Liver (tissue), 9 donors: ENCODE data around the gene RBCK1. TPM values are rescaled to one million over a fixed set of nuclear protein-coding genes. Genes with fewer than 3 reads are reported as not detected.

Experiments used
- DNase-seq: peaks from one replicate; pipeline ENCODE4 v3.0.0-alpha.2; 2017; ENCODE audit warnings: low spot score
- H3K27ac ChIP-seq, 2 donors: one replicate each; pipeline ENCODE4 v1.7.0; 2013; ENCODE audit warnings: inconsistent platforms in 2 of 2, low read length in 2 of 2, control low read depth in 1 of 2, low read depth in 1 of 2, mild to moderate bottlenecking in 1 of 2
- H3K27me3 ChIP-seq, 4 donors: one replicate each; pipeline versions ENCODE4 v1.6.1 to v1.7.0; 2013; ENCODE audit warnings: low read length in 3 of 4, inconsistent platforms in 1 of 4, mild to moderate bottlenecking in 1 of 4, moderate library complexity in 1 of 4; ENCODE audit not compliant: control insufficient read depth in 4 of 4, insufficient read depth in 4 of 4
- H3K36me3 ChIP-seq, 4 donors: one replicate each; pipeline versions ENCODE4 v1.6.1 to v1.7.0; 2013; ENCODE audit warnings: low read length in 3 of 4, mild to moderate bottlenecking in 3 of 4, low read depth in 1 of 4, moderate library complexity in 1 of 4; ENCODE audit not compliant: control insufficient read depth in 4 of 4, insufficient read depth in 3 of 4
- H3K4me1 ChIP-seq, 4 donors: one replicate each; pipeline versions ENCODE4 v1.6.1 to v1.7.0; 2013; ENCODE audit warnings: low read length in 3 of 4, mild to moderate bottlenecking in 3 of 4, moderate library complexity in 1 of 4; ENCODE audit not compliant: control insufficient read depth in 4 of 4, insufficient read depth in 4 of 4
- H3K4me3 ChIP-seq, 3 donors: one replicate each; pipeline versions ENCODE4 v1.6.1 to v1.7.0; 2013; ENCODE audit warnings: low read length in 3 of 3, control low read depth in 1 of 3, low read depth in 1 of 3, mild to moderate bottlenecking in 1 of 3
- H3K9ac ChIP-seq, 2 donors: one replicate each; pipeline ENCODE4 v1.7.0; 2013; ENCODE audit warnings: low read length in 2 of 2, mild to moderate bottlenecking in 2 of 2, moderate library complexity in 2 of 2, control low read depth in 1 of 2, low read depth in 1 of 2
- H3K9me3 ChIP-seq, 4 donors: one replicate each; pipeline versions ENCODE4 v1.6.1 to v1.7.0; 2013; ENCODE audit warnings: low read length in 3 of 4; ENCODE audit not compliant: control insufficient read depth in 4 of 4
- ATF3 ChIP-seq: IDR thresholded peaks from 2 replicates; pipeline ENCODE4 v1.6.1; 2016; ENCODE audit warnings: antibody characterized with exemption
- CTCF ChIP-seq: fragments of 150-350 bp; IDR thresholded peaks from 2 replicates; pipeline ENCODE4 v1.5.1; 2017; ENCODE audit warnings: improper control_type of control experiment, low read depth, low read length; ENCODE audit not compliant: missing input control
- FOXA1 ChIP-seq: IDR thresholded peaks from 2 replicates; pipeline ENCODE4 v1.6.1; 2016; ENCODE audit warnings: antibody characterized with exemption
- FOXA2 ChIP-seq: IDR thresholded peaks from 2 replicates; pipeline ENCODE4 v1.6.1; 2016; ENCODE audit warnings: antibody characterized with exemption
- GABPA ChIP-seq, 2 donors: IDR thresholded peaks in 1 of 2; conservative IDR thresholded peaks in 1 of 2; 2 replicates each; pipeline ENCODE4 v1.6.1; 2016; ENCODE audit warnings: antibody characterized with exemption in 2 of 2, mild to moderate bottlenecking in 1 of 2, moderate library complexity in 1 of 2
- HNF4A ChIP-seq, 2 donors: conservative IDR thresholded peaks; 2 replicates each; pipeline ENCODE4 v1.6.1; 2016; ENCODE audit warnings: antibody characterized with exemption in 2 of 2, mild to moderate bottlenecking in 2 of 2
- HNF4G ChIP-seq: IDR thresholded peaks from 2 replicates; pipeline ENCODE4 v1.6.1; 2016; ENCODE audit warnings: antibody characterized with exemption
- JUND ChIP-seq, 2 donors: IDR thresholded peaks; 2 replicates each; pipeline ENCODE4 v1.6.1; 2016; ENCODE audit warnings: antibody characterized with exemption in 2 of 2
- MAX ChIP-seq: IDR thresholded peaks from 2 replicates; pipeline ENCODE4 v1.6.1; 2016; ENCODE audit warnings: antibody characterized with exemption
- NR2F2 ChIP-seq: IDR thresholded peaks from 2 replicates; pipeline ENCODE4 v1.6.1; 2016; ENCODE audit warnings: antibody characterized with exemption
- RAD21 ChIP-seq, 2 donors: IDR thresholded peaks; 2 replicates each; pipeline ENCODE4 v1.6.1; 2016; ENCODE audit warnings: antibody characterized with exemption in 2 of 2, mild to moderate bottlenecking in 2 of 2
- REST ChIP-seq: IDR thresholded peaks from 2 replicates; pipeline ENCODE4 v1.6.1; 2016; ENCODE audit warnings: antibody characterized with exemption, mild to moderate bottlenecking
- RXRA ChIP-seq, 2 donors: IDR thresholded peaks; 2 replicates each; pipeline ENCODE4 v1.6.1; 2017 to 2018; ENCODE audit warnings: antibody characterized with exemption in 2 of 2, mild to moderate bottlenecking in 1 of 2
- SP1 ChIP-seq: IDR thresholded peaks from 2 replicates; pipeline ENCODE4 v1.6.1; 2018; ENCODE audit warnings: antibody characterized with exemption, mild to moderate bottlenecking
- TAF1 ChIP-seq: conservative IDR thresholded peaks from 2 replicates; pipeline ENCODE4 v1.6.1; 2016; ENCODE audit warnings: antibody characterized with exemption, mild to moderate bottlenecking
- YY1 ChIP-seq: IDR thresholded peaks from 2 replicates; pipeline ENCODE4 v1.6.1; 2016; ENCODE audit warnings: antibody characterized with exemption, mild to moderate bottlenecking
- ZBTB33 ChIP-seq: IDR thresholded peaks from 2 replicates; pipeline ENCODE4 v1.6.1; 2016; ENCODE audit warnings: antibody characterized with exemption
- WGBS: extraction: QIAGEN DNeasy Blood & Tissue Kit; methylation state at CpG from one replicate; pipeline ENCODE4 v1.1.7; 2013; 5-methylcytosine and 5-hydroxymethylcytosine counted together
- polyA plus RNA-seq, 2 donors: library from polyadenylated mRNA; stranded (reverse) in 1 of 2; unstranded in 1 of 2; fragments of 200-250 nt in 1 of 2; fragments of >200 nt in 1 of 2; fragmentation: Nextera tagmentation in 1 of 2; extraction: Ambion mirVana in 1 of 2; gene quantifications; one replicate each; pipeline versions ENCODE4 v1.2.1 to v1.2.3, GENCODE V29; 2013 to 2015
- total RNA-seq, 2 donors: library from RNA; depleted of rRNA; stranded (reverse); fragments of >200 nt; gene quantifications; one replicate each; pipeline ENCODE4 v1.2.3, GENCODE V29; 2014
- donor health status: healthy.
- donor health status: healthy.
- donor health status: healthy.
- donor health status: healthy.
- donor health status: healthy.

Gene RBCK1
- total RNA-seq (10 to 100 TPM; 18.0 to 48.3 TPM), polyA plus RNA-seq (10 to 100 TPM; 61.3 to 62.6 TPM)

- WGBS = under 1% methylated on average over 76 of the region's 87 CpGs
- H3K9ac ChIP-seq = peak within 1 kb of the TSS; percentile 93 to 98
- no peak for TF ChIP-seq JUND (IDR thresholded peaks at IDR 0.05)
- TF ChIP-seq RXRA (IDR thresholded peaks at IDR 0.05) = no peak
- no peak for TF ChIP-seq SP1
- no peak for TF ChIP-seq FOXA1
- peak; percentile 56 to 78 for TF ChIP-seq GABPA (IDR thresholded peaks at IDR 0.05 in 1 of 2, conservative IDR thresholded peaks at IDR 0.05 in 1 of 2)
- no peak for TF ChIP-seq CTCF
- no peak for TF ChIP-seq RAD21 (IDR thresholded peaks at IDR 0.05)
- no peak for TF ChIP-seq YY1
- no peak for TF ChIP-seq ZBTB33
- no peak for TF ChIP-seq TAF1
- TF ChIP-seq HNF4G = no peak
- TF ChIP-seq ATF3 = no peak
- no peak for TF ChIP-seq HNF4A (conservative IDR thresholded peaks at IDR 0.05)
- TF ChIP-seq NR2F2 = no peak
- no peak for TF ChIP-seq FOXA2
- peak; percentile 10 for TF ChIP-seq REST
- TF ChIP-seq MAX = no peak
- peak; percentile 89 for DNase-seq
- H3K4me3 ChIP-seq = peak within 1 kb of the TSS; percentile 78 to 98 (median 80)
- no peaks in the 10 kb centered on the region for H3K9me3 ChIP-seq
- no peaks in the 10 kb centered on the region for H3K27me3 ChIP-seq
- H3K36me3 ChIP-seq = peaks cover 0 to 14% (median 7%) of the 10 kb centered on the region in 4 donors
- H3K27ac ChIP-seq = peak within 1 kb of the TSS; percentile 97 to 98
- H3K4me1 ChIP-seq = peaks cover 10 to 31% (median 23%) of the 10 kb centered on the region in 4 donors
These were observed at the start of gene RBCK1 for GRCh38 chr20:407953-408842. Gene RBCK1 (plus strand): TSS chr20:408299. CDS start chr20:408758, 459 bp downstream.
